NCI-H2196 treated with DMSO at 0.1 percent for 48 hours (cell line): Measurements from ENCODE around the gene ATP8A1.
"Not testable (repeated sequence)": the region's sequence is repeated elsewhere in the genome, so short reads cannot be mapped to it uniquely, and the experiment has no call there.

Experiments used
- DNase-seq: peaks from one replicate; lab custom pipeline; 2025; ENCODE audit not compliant: unreplicated experiment; lab: John Stamatoyannopoulos, UW

Gene ATP8A1

DNA sequence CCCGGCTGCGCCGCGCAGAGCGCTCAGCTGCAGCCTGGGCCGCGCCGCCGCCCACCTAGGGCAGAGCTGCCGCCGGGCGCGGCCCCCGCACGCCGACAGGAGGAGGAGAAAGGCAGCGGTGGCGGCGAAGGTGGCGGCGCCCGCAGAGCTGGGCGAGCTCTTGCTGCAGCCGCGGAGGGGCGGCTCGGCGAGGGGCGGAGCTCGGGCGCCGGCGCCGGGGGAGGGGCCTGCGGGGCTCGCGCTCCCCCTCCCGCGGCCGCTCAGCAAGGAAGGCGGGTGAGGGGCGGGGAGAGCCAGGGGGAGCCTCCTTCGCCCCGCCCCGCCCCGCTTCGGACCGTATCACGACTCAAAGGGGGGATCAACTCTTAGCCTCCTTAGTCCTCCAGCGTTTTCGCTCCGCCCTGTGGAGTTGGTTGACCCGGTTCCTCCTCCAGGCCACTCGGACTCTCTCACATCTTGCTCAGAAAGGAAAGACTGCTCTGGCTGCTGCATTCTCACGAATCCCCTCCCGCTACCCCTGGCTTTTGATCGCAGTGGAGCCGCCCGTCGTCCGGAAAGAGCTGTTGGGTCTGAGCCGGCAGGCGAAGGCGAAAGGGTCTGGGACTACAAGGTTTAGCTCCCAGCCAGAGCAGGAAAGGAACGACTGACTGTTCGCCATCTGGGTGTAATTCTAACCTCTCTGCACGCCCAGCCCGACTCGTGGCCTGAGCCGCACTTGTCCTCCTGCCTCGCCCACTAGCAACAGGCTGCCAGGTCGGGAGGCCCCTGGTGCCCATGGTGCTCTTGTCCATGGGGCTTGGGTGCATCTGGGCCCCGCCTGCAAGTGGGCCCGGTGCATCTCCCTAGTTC, at the start of gene ATP8A1:
Gene ATP8A1, minus strand, starts transcription at position 162 of the 849 bp plus-strand sequence. CDS start 232 bp downstream, outside the sequence.
- DNase-seq, result peak; percentile 68

DNA sequence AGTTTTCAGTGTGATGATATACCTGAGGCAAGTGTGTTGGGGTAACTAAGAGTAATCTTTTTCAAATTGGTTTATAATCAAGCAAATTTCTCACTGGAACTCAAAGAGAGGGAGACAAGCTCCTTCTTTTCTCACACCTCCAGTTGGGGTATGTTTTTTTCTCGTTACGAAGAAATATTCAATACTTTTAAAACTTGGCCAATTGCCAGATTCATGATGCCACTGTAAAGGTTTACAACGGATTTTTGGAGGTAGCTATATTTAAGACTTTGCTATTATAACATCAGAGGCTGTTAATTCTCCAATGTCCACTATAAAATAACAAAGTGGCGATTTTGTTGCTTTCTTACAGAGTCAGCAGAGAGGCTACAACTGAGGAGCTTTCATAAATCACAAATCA, 49.2 kb upstream of the ATP8A1 start:
- no peak for DNase-seq

DNA sequence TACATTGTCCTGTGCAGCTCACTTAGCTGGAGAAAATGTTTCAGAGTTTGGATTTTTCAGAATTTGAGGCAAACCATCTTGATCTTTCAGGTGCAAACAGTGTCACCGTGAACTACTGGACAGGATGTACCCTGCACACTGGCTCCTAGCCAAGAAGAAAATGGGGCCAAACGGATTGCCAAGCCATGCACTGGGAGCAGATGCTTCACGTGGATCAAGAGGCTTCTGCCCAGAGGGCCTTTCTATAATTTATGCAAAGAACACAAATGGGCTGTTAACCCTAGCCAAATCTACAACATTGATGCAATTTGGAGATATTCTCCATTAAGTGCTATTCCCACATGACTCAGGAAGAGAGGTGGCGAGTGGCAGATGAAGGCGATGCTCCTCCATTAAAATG, 46.9 kb upstream of the ATP8A1 start:
- DNase-seq, result no peak

DNA sequence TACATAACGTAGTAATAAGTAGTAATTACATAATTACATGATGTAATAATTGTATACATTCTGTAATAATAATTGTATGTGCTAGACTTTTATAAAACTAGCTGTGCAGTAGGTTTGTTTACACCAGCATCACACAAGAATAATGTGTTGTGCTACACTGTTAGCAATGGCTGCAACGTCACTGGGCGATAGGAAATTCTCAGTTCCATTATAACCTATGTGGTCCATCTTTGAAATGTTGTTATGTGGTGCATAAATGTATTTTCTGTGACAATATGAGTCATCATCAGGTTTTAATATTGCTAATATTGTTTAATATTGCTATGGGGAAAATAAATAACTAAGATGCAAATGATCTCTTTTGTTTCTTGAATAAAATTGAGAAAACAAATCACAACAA, 46.0 kb upstream of the ATP8A1 start:
- no peak for DNase-seq

DNA sequence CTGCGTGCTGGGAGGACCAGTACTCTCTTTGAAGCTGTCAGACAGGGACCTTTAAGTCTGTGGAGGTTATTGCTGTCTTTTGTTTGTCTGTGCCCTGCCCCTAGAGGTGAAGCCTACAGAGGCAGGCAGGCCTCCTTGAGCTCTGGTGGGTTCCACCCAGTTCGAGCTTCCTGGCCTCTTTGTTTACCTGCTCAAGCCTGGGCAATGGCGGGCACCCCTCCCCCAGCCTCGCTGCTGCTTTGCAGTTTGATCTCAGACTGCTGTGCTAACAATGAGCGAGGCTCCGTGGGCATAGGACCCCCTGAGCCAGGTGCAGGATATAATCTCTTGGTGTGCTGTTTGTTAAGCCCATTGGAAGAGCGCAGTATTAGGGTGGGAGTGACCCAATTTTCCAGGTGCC, 44.9 kb upstream of the ATP8A1 start:
- DNase-seq, result not testable (repeated sequence)

DNA sequence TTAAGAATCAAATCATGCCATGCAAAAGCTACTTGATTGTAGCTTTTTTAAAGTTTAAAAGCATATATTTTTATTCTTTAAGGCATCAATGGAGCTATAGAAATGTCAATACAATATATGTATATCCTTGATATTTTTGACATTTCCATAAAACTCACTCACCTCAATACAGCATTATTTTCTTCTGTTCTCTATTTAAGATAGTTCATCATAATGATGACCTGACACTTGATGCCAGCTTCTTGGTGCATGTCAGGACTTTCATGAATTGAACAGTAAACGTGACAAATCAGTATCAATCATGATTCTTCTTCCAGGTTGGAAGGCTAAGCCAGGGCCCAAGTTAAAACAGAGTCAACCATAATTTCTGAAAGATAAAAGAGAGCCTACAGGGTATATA, 33.6 kb upstream of the ATP8A1 start:
- DNase-seq, result no peak

- DNase-seq, result no peak
These were observed 26.5 kb upstream of the ATP8A1 start for GRCh38 chr4:42683393-42683792.

DNA sequence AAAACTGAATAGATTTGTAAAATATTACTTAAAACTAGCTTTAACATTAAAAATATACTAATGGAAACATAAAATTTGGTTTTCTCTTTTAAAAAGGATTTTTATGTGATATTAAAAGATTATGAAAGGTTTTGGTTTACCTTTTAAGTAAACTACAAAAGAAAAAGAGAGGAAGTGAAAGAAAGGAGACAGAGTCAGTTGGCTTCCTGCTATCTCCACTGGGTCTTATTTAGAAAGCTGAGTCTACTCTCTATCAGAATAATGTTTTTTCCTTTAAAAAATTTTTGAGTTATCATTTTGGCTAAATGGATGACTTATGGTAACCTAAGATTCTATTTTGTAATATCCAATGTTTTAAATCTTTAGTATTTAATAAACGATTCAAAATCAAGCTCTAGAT, 21.6 kb upstream of the ATP8A1 start:
- no peak for DNase-seq

DNA sequence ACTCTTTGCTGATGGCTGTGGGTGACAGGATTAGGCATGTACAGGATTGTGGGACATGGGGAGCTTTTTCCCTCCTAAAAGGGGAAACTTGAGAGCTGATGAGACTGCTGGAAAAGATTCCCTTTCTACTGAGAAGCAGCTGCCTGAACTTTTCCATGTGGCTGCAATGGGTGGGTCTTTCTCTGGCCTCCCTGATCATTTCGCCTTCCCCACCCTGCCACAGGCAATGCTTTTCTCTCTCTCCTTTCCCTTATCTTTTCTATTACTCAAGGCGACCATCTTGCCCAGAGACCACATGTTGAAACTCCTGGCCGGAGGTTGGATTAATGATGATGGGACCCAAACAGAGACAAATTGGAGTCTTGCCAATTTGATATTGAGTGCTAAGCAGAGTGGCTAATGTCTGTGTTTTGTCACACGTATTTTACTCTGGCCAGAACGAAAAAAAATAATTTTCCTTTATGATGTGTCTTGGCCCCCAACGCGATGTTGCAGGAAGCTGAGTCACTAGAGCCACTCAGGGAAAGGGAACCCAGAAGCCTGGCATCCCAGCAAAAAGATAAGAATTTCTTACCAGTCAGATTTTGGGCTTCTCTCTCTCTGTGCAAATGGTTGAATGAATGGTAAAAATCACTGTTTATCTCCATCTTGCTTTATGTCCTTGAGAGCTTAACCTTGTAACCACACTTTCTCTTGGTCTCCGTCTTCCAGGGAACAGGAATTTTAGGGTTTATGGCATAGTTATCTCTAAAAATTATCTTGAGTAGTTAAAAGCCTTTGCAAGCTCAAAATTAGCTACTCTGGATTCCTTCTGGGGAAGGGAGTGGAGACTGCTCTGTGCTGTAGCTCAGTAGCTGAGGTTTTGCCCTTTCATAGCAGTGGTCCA, 19.4 kb upstream of the ATP8A1 start:
- no peak for DNase-seq

DNA sequence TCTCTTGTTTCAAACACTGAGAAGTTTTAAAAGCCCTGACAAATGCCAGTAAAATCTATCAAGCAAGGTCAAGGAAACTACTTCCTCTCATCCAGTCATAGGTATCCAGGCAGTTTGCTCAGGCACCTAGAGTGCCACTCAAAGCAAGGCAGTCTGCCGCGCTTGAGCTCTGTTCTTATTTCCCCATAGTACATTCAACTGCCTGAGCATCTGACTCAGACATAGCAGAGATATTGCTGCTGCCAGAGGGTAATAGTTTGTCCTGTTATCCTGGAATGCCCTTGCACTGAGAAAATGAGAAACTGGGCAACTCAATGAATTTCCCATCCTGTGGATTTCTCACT, 16.1 kb upstream of the ATP8A1 start:
- no peak for DNase-seq

- no peak for DNase-seq
These were observed 15.6 kb upstream of the ATP8A1 start for GRCh38 chr4:42672359-42673081.

- DNase-seq, result no peak
These were observed 14.7 kb upstream of the ATP8A1 start for GRCh38 chr4:42671431-42672194.

GRCh38 chr4:42658261-42658660, 1.4 kb upstream of the ATP8A1 start:
- DNase-seq, result no peak

DNA sequence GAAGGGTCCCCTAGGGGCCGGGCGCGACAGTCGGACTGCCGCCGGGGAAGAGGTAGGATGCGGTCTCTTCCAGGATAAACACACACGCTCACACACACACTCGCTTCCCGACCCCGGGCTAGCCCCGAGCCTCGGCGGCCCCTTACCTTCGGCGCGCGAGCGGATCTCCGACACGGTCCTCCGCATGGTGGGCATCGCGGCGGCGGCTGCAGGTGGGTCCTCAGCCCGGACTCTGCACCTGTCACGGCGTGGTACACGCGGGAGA, 294 bp downstream of the ATP8A1 start:
- no peak for DNase-seq

GRCh38 chr4:42655921-42656678, 805 bp downstream of the ATP8A1 start:
- DNase-seq, result no peak

GRCh38 chr4:42655269-42655637, 1.7 kb downstream of the ATP8A1 start:
- no peak for DNase-seq

DNA sequence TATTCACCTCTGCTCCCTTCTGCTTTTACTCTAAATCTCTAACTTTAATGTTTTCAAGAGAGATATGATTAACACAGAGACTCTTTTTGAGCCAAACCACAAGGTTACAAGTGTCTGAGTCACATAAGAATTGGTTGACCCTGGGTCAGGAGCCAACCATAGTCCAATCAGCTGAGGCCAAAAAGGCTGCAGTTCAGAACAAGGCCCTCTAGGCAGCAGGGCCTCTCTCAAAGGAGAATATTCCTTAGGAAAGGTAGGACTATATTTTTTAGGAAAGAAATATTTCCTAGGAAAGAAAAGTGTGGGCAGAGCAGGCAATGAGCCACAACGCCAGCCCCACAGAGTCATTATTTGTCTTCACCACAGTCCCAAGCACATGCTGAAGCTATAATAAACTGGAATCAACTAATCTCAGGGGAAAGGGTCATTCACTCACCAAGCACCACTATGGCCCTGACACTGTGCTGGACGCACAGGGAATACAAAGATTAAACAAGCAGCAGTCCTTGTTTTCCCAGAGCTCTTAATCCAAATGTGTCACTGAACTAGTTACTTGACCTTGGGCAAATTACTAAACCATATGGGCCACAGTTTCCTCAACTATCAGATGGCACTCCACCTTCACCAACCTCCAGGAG, 2.2 kb downstream of the ATP8A1 start:
- no peak for DNase-seq

DNA sequence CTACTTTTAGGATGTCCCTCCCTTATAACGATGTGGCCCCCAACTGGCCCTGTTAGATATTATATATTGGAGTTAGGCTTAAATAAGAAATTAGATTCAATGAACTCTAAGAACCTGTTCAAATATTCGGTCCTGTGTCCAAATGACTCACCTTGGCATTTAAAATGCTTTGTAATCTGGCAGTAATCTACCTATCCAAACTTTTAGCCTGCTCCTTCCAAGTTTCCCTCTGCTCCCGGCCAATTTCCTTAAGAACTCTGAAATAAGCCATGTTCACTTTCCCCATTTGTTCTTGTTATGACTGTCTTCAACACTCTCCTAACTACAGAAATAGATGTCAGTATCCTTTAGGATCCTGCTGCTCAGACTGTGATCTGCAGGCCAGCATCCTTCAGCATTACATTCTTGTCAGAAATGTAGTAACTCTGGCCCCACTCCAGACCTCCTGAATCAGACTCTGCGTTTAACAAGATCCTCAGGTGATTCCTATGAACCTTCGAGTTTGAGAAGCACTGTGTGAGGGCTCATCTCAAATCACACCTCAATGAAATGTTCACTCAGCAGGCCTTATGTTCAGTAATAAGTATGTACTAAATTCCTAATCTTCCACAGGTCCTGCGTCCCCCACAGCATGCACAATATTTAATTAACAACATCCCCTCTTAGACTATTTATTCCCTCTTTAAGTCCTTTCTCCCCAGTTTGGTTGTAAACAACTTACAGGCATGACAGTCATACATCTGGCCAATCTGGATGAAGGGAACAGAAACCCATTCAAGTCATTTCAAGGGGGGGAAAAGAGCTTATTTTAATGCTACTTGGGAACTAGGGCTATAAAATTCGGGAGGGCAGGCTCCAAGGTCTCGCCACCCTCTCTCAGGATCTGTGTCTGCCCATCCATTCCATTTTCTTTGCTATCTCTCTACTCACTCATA, 3.0 kb downstream of the ATP8A1 start:
- DNase-seq, result no peak
